Gastroesophageal sphincter (tissue), 3 donors: ENCODE results near the gene MCF2L2.

Experiments
- POLR2A ChIP-seq, 2 donors: fragments of 450-650 bp; IDR thresholded peaks; one replicate each; pipeline ENCODE4 v1.6.1; 2017; ENCODE audit warnings: antibody characterized with exemption in 2 of 2, mild to moderate bottlenecking in 2 of 2, moderate library complexity in 1 of 2
- POLR2AphosphoS5 ChIP-seq: sonication (generic); formaldehyde crosslinking; IDR thresholded peaks from one replicate; pipeline ENCODE4 v1.6.1; 2017; ENCODE audit warnings: antibody characterized with exemption
- TF ChIP-seq, protein P1 (sequence below), 4 experiments: fragments of 200-600 bp in 2 of 4; fragments of 450-650 bp in 2 of 4; sonication (generic) in 1 of 4; IDR thresholded peaks; one replicate each; pipeline ENCODE4 v1.5.1; 2017 to 2019; ENCODE audit warnings: antibody characterized with exemption in 4 of 4, mild to moderate bottlenecking in 2 of 4, moderate library complexity in 2 of 4

DNA sequence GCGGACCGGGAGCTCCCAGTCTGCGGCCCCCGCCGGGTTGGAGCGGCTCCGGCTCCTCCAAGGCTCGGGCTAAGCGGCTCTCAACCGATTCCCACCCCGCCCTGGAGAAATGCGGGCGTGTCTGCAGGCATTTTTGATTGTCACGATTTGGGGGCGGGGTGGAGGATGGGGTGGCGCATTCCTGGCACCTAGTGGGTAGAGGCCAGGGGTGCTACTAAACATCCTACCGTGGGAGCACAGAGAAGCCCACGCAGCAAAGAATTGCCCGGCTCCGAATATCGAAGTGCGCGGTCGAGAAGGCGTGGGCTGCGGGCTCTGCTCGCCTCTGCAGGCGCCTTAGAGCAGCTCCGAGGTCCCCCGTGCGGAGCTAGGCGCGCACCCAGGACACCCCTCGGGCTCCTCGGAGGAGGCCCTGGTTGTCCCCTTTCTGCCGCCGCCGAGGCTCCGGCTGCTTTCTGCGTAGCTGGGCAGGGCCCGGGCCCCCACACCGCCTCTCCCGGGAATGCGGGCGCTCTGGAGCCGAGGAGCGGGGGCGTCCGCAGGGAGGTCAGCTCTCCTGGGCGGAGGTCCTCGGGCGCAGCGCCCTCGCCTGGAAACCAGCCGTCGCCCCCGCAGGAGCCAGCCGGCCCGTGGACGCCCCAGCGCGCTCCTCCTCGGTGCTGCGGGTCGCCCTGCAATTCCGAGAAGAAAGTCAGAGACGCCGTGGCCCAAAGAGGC, 249.4 kb downstream of the MCF2L2 start:
- TF ChIP-seq, protein P1, sequence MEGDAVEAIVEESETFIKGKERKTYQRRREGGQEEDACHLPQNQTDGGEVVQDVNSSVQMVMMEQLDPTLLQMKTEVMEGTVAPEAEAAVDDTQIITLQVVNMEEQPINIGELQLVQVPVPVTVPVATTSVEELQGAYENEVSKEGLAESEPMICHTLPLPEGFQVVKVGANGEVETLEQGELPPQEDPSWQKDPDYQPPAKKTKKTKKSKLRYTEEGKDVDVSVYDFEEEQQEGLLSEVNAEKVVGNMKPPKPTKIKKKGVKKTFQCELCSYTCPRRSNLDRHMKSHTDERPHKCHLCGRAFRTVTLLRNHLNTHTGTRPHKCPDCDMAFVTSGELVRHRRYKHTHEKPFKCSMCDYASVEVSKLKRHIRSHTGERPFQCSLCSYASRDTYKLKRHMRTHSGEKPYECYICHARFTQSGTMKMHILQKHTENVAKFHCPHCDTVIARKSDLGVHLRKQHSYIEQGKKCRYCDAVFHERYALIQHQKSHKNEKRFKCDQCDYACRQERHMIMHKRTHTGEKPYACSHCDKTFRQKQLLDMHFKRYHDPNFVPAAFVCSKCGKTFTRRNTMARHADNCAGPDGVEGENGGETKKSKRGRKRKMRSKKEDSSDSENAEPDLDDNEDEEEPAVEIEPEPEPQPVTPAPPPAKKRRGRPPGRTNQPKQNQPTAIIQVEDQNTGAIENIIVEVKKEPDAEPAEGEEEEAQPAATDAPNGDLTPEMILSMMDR (IDR thresholded peaks at IDR 0.05): peak in 1 of 4 experiments; percentile 23
- no peak for TF ChIP-seq POLR2AphosphoS5
- TF ChIP-seq POLR2A (IDR thresholded peaks at IDR 0.05): no peak
